K562 (cell line): ENCODE measurements around the gene LRRC47. TPM values are rescaled to one million over a fixed set of nuclear protein-coding genes. Genes with fewer than 3 reads are reported as not detected.

Experiments
- AFF4 ChIP-seq: sonication (generic); formaldehyde crosslinking; IDR thresholded peaks from 2 replicates; pipeline ENCODE4 v1.8.0; 2023; ENCODE audit warnings: mild to moderate bottlenecking, missing genetic modification reagents
- CBFA2T2 ChIP-seq: fragments of 450-650 bp; conservative IDR thresholded peaks from 2 replicates; pipeline ENCODE4 v1.6.1; 2017; ENCODE audit warnings: mild to moderate bottlenecking
- CHD2 ChIP-seq: IDR thresholded peaks from 2 replicates; pipeline ENCODE4 v1.6.1; 2011; ENCODE audit warnings: low read depth, low read length
- CREM ChIP-seq: IDR thresholded peaks from 2 replicates; pipeline ENCODE4 v1.6.1; 2014; ENCODE audit warnings: antibody characterized with exemption, low read depth
- ELF4 ChIP-seq: fragments of 450-650 bp; formaldehyde crosslinking; IDR thresholded peaks from 2 replicates; pipeline ENCODE4 v1.4.0; 2022; ENCODE audit warnings: missing genetic modification characterization
- ETV5 ChIP-seq: sonication (generic); formaldehyde crosslinking; IDR thresholded peaks from 2 replicates; pipeline ENCODE4 v1.4.0; 2020; ENCODE audit warnings: low read depth, mild to moderate bottlenecking, missing genetic modification reagents
- ETV6 ChIP-seq, 3 experiments: fragments of 150-350 bp in 1 of 3; sonication (generic) in 1 of 3; formaldehyde crosslinking in 1 of 3; IDR thresholded peaks; 2 replicates each; pipeline versions ENCODE4 v1.6.1 to v1.8.0; 2014 to 2022; ENCODE audit warnings: borderline replicate concordance in 2 of 3, low read depth in 2 of 3, antibody characterized with exemption in 1 of 3, low read length in 1 of 3, mild to moderate bottlenecking in 1 of 3, missing genetic modification reagents in 1 of 3
- FOXA3 ChIP-seq, 2 experiments: fragments of 450-650 bp in 1 of 2; sonication (generic) in 1 of 2; formaldehyde crosslinking; IDR thresholded peaks in 1 of 2; conservative IDR thresholded peaks in 1 of 2; 2 replicates each; pipeline versions ENCODE4 v1.4.0 to v1.8.0; 2020 to 2022; ENCODE audit warnings: mild to moderate bottlenecking in 2 of 2, missing genetic modification reagents in 1 of 2
- HBP1 ChIP-seq: fragments of 450-650 bp; formaldehyde crosslinking; IDR thresholded peaks from 2 replicates; pipeline ENCODE4 v1.4.0; 2022; ENCODE audit warnings: missing genetic modification characterization
- HDAC8 ChIP-seq: fragments of 450-650 bp; IDR thresholded peaks from 2 replicates; pipeline ENCODE4 v1.6.1; 2016; ENCODE audit warnings: mild to moderate bottlenecking, missing genetic modification characterization, moderate library complexity, missing compliant biosample characterization
- MAZ ChIP-seq, 2 experiments: fragments of 450-650 bp in 1 of 2; sonication (generic) in 1 of 2; formaldehyde crosslinking; IDR thresholded peaks in 1 of 2; conservative IDR thresholded peaks in 1 of 2; 2 replicates each; pipeline versions ENCODE4 v1.4.0 to v1.5.0; 2020; ENCODE audit warnings: mild to moderate bottlenecking in 1 of 2, missing genetic modification reagents in 1 of 2
- PHF20 ChIP-seq: fragments of 450-650 bp; IDR thresholded peaks from 2 replicates; pipeline ENCODE4 v1.6.1; 2018; ENCODE audit not compliant: partially characterized antibody
- SOX6 ChIP-seq: fragments of 450-650 bp; IDR thresholded peaks from 2 replicates; pipeline ENCODE4 v1.6.1; 2014; ENCODE audit warnings: mild to moderate bottlenecking
- TAF15 ChIP-seq: fragments of 200-400 bp; formaldehyde crosslinking; IDR thresholded peaks from 2 replicates; pipeline ENCODE4 v1.6.1; 2017; ENCODE audit warnings: mild to moderate bottlenecking, low read depth, low read length, moderate library complexity
- ZEB2 ChIP-seq: fragments of 450-650 bp; IDR thresholded peaks from 2 replicates; pipeline ENCODE4 v1.6.1; 2016
- ZNF12 ChIP-seq: sonication (generic); formaldehyde crosslinking; IDR thresholded peaks from 2 replicates; pipeline ENCODE4 v1.4.0; 2020; ENCODE audit warnings: mild to moderate bottlenecking, missing genetic modification reagents
- ZZZ3 ChIP-seq: fragments of 450-650 bp; IDR thresholded peaks from 2 replicates; pipeline ENCODE4 v1.6.1; 2016; ENCODE audit warnings: antibody characterized with exemption, mild to moderate bottlenecking, moderate library complexity
- polyA plus RNA-seq, 8 experiments: library from polyadenylated mRNA; depleted of rRNA in 4 of 8; stranded (reverse) in 5 of 8; unstranded in 3 of 8; fragments of >200 nt; fragmentation: Nextera tagmentation in 2 of 8; fragmentation: Illumina TruSeq in 1 of 8; extraction: Ambion mirVana in 2 of 8; extraction: Trizol in 1 of 8; gene quantifications; 2 replicates each; pipeline versions ENCODE4 v1.2.1 to v1.2.3, GENCODE V29; 2011 to 2014; ENCODE audit warnings: inconsistent platforms in 1 of 8, missing spikeins in 1 of 8
- total RNA-seq, 7 experiments: library from RNA; depleted of rRNA in 6 of 7; stranded (reverse); fragments of >200 nt in 6 of 7; fragmentation: Illumina TruSeq in 2 of 7; extraction: Trizol in 2 of 7; gene quantifications; 2 replicates each; pipeline versions ENCODE4 v1.2.1 to v1.2.3, GENCODE V29; 2011 to 2021; ENCODE audit warnings: low replicate concordance in 1 of 7
- TF ChIP-seq, protein P1 (sequence below): fragments of 250-450 bp; sonication (Bioruptor Pico); IDR thresholded peaks from 2 replicates; pipeline ENCODE4 v1.5.0; 2020; ENCODE audit warnings: mild to moderate bottlenecking
- TF ChIP-seq, protein P2 (sequence below): fragments of 450-650 bp; IDR thresholded peaks from 2 replicates; pipeline ENCODE4 v1.6.1; 2016; ENCODE audit warnings: mild to moderate bottlenecking

The LRRC47 gene
- total and polyA plus RNA-seq, 9 of the 15 experiments (the other 6 are each of a cell fraction or from before 2014, with no cell fraction given): 4.6 to 68.0 (median 35.9) TPM

GRCh38 chr1:3773572-3774275, 22.6 kb downstream of the LRRC47 start (continued):
- TF ChIP-seq, protein P1, sequence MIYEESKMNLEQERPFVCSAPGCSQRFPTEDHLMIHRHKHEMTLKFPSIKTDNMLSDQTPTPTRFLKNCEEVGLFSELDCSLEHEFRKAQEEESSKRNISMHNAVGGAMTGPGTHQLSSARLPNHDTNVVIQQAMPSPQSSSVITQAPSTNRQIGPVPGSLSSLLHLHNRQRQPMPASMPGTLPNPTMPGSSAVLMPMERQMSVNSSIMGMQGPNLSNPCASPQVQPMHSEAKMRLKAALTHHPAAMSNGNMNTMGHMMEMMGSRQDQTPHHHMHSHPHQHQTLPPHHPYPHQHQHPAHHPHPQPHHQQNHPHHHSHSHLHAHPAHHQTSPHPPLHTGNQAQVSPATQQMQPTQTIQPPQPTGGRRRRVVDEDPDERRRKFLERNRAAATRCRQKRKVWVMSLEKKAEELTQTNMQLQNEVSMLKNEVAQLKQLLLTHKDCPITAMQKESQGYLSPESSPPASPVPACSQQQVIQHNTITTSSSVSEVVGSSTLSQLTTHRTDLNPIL (CRISPR knock-in tag): no peak
- TF ChIP-seq CREM: no peak
- no peak for TF ChIP-seq CBFA2T2
- TF ChIP-seq ZEB2: no peak
- TF ChIP-seq AFF4 (CRISPR knock-in tag): no peak
- TF ChIP-seq TAF15: no peak
- no peak for TF ChIP-seq ZNF12 (CRISPR knock-in tag)
- TF ChIP-seq ZZZ3: no peak
- no peak for TF ChIP-seq ETV6 (IDR thresholded peaks at IDR 0.05; ENCODE audit: borderline replicate concordance in 1 of 2, low read depth in 2 of 2, low read length in 1 of 2)
- TF ChIP-seq ETV6 (CRISPR knock-in tag; IDR thresholded peaks at IDR 0.05; ENCODE audit: borderline replicate concordance): no peak
- 0 out of 2 replicates have a peak, but pooled peaks have one; percentile 58 for TF ChIP-seq ELF4 (CRISPR knock-in tag)
- TF ChIP-seq PHF20: no peak
- 0 out of 4 replicates have a peak, but pooled peaks of 1 of the 2 experiments have one; percentile 43 for TF ChIP-seq FOXA3 (CRISPR knock-in tag; conservative IDR thresholded peaks at IDR 0.05 in 1 of 2, IDR thresholded peaks at IDR 0.05 in 1 of 2)
- TF ChIP-seq, protein P2, sequence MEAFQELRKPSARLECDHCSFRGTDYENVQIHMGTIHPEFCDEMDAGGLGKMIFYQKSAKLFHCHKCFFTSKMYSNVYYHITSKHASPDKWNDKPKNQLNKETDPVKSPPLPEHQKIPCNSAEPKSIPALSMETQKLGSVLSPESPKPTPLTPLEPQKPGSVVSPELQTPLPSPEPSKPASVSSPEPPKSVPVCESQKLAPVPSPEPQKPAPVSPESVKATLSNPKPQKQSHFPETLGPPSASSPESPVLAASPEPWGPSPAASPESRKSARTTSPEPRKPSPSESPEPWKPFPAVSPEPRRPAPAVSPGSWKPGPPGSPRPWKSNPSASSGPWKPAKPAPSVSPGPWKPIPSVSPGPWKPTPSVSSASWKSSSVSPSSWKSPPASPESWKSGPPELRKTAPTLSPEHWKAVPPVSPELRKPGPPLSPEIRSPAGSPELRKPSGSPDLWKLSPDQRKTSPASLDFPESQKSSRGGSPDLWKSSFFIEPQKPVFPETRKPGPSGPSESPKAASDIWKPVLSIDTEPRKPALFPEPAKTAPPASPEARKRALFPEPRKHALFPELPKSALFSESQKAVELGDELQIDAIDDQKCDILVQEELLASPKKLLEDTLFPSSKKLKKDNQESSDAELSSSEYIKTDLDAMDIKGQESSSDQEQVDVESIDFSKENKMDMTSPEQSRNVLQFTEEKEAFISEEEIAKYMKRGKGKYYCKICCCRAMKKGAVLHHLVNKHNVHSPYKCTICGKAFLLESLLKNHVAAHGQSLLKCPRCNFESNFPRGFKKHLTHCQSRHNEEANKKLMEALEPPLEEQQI: no peak
- no peak for TF ChIP-seq CHD2
- no peak for TF ChIP-seq HBP1
- TF ChIP-seq HDAC8: no peak
- no peak for TF ChIP-seq SOX6
- TF ChIP-seq MAZ (CRISPR knock-in tag; conservative IDR thresholded peaks at IDR 0.05 in 1 of 2, IDR thresholded peaks at IDR 0.05 in 1 of 2): peak in 1 of 2 experiments; percentile 23; a peak in 1 of 4 replicates
- peak; percentile 19; the same call in 1 of the 2 replicates for TF ChIP-seq ETV5
